Germinal center (tissue), 1 donor: ENCODE data around the gene STYXL2.

ENCODE experiments used
- DNase-seq: peaks from one replicate; pipeline ENCODE4 v3.0.0; 2012; ENCODE audit warnings: mixed read lengths, low spot score

Gene STYXL2

GRCh38 chr1:167093846-167094516 lies at the start of gene STYXL2:
Gene STYXL2 (plus strand): TSS chr1:167094075. CDS start chr1:167094850, 775 bp downstream.
- no peak for DNase-seq

GRCh38 chr1:167051907-167052306 lies 42.0 kb upstream of the STYXL2 start:
- no peak for DNase-seq

GRCh38 chr1:167052389-167052788 lies 41.5 kb upstream of the STYXL2 start:
- DNase-seq = no peak

GRCh38 chr1:167054531-167054930 lies 39.3 kb upstream of the STYXL2 start:
- DNase-seq = no peak

- no peak for DNase-seq
These were observed 38.8 kb upstream of the STYXL2 start for GRCh38 chr1:167054946-167055630.

- DNase-seq = no peak
These were observed 37.2 kb upstream of the STYXL2 start for GRCh38 chr1:167056529-167057231.

GRCh38 chr1:167057241-167057688 lies 36.6 kb upstream of the STYXL2 start:
- DNase-seq = peak; percentile 26

- peak; percentile 59 for DNase-seq
These were observed 34.6 kb upstream of the STYXL2 start for GRCh38 chr1:167059045-167059808.

- DNase-seq = no peak
These were observed 34.1 kb upstream of the STYXL2 start for GRCh38 chr1:167059809-167060107.

- no peak for DNase-seq
These were observed 33.5 kb upstream of the STYXL2 start for GRCh38 chr1:167060141-167061072.

GRCh38 chr1:167061073-167061464 lies 32.8 kb upstream of the STYXL2 start:
- no peak for DNase-seq

GRCh38 chr1:167064621-167065020 lies 29.3 kb upstream of the STYXL2 start:
- DNase-seq = no peak

- no peak for DNase-seq
These were observed 28.4 kb upstream of the STYXL2 start for GRCh38 chr1:167065471-167065870.

GRCh38 chr1:167066333-167067122 lies 27.3 kb upstream of the STYXL2 start:
- peak; percentile 90 for DNase-seq

GRCh38 chr1:167067904-167068303 lies 26.0 kb upstream of the STYXL2 start:
- no peak for DNase-seq

- no peak for DNase-seq
These were observed 25.1 kb upstream of the STYXL2 start for GRCh38 chr1:167068761-167069160.

GRCh38 chr1:167071286-167071685 lies 22.6 kb upstream of the STYXL2 start:
- DNase-seq = peak; percentile 24

GRCh38 chr1:167076136-167076710 lies 17.7 kb upstream of the STYXL2 start:
- DNase-seq = no peak

- DNase-seq = no peak
These were observed 16.6 kb upstream of the STYXL2 start for GRCh38 chr1:167077128-167077867.

- DNase-seq = no peak
These were observed 16.0 kb upstream of the STYXL2 start for GRCh38 chr1:167077868-167078210.
